ENCODE data around the gene CCDC146. TPM values are rescaled to one million over a fixed set of nuclear protein-coding genes. Genes with fewer than 3 reads are reported as not detected.
A peak's percentile ranks its signal among the peaks of the same experiment; 100 is the strongest.

CCDC146 gene
- total and polyA plus RNA-seq, 2 of the 13 experiments (the other 11 are each of a cell fraction or from before 2014, with no cell fraction given): 2.4 to 4.1 TPM

- Histone ChIP-seq H3K36me3 (replicated peaks in 1 of 2; ENCODE audit: control insufficient read depth in 1 of 2, insufficient read depth in 2 of 2, low read length in 2 of 2) (peaks cover 8 to 24% of the 10 kb centered on the region in 2 experiments), H3K79me2 (ENCODE audit: insufficient read depth, low read length) (no peaks in the 10 kb centered on the region), H3K27ac (ENCODE audit: extremely low read length, insufficient read depth, low read length) (no peak overlapping the region), H3K27me3 (ENCODE audit: control insufficient read depth in 1 of 2, insufficient read depth in 2 of 2, low read length in 2 of 2) (no peaks in the 10 kb centered on the region), H3K9ac (ENCODE audit: insufficient read depth, low read depth, low read length) (no peak overlapping the region), H3K4me2 (ENCODE audit: low read depth, low read length) (no peak overlapping the region), H3K4me1 (ENCODE audit: insufficient read depth, low read length) (peaks cover 10% of the 10 kb centered on the region), H2AFZ (ENCODE audit: low read length) (no peak overlapping the region), H3K9me3 (ENCODE audit: low read length) (no peaks in the 10 kb centered on the region), H4K20me1 (ENCODE audit: insufficient read depth, low read length) (no peaks in the 10 kb centered on the region), H3K4me3 (replicated peaks in 1 of 3; ENCODE audit: insufficient read depth in 1 of 3, low read depth in 2 of 3, low read length in 3 of 3) (no peak overlapping the region)
- no peak for ATAC-seq
- in situ Hi-C loops (cut with HindIII; ENCODE audit: extremely low pct_ligation_motif_present, low pct_unique_long_range_greater_than_20kb) (no loop called here), intact Hi-C loops (cut with micrococcal nuclease; ENCODE audit: unreplicated experiment) (no loop called here)
- no peak for FAIRE-seq
- POLR2A ChIA-PET: no interaction called here
- CTCF ChIA-PET (ENCODE audit: low intra/inter-chr PET ratio, low total read pairs): no interaction called here
- TF ChIP-seq ZNF839 (CRISPR knock-in tag; IDR thresholded peaks at IDR 0.05; ENCODE audit: borderline replicate concordance) (no peak), ZNF101 (CRISPR knock-in tag; IDR thresholded peaks at IDR 0.05; ENCODE audit: borderline replicate concordance, low read depth) (no peak)
- DNase-seq (ENCODE audit: low spot score): no peak
- WGBS (ENCODE audit: low lambda C conversion rate): 100% methylated on average over 3 of the region's 3 CpGs
- BruUV-seq (replicated peaks): no TSS peak
These were observed 203.7 kb downstream of the CCDC146 start for GRCh38 chr7:77326131-77326530.

- no TSS peak for BruUV-seq (replicated peaks)
- ChIA-PET CTCF (ENCODE audit: low intra/inter-chr PET ratio, low total read pairs) (no interaction called here), POLR2A (no interaction called here)
- no peak for TF ChIP-seq GMEB2 (CRISPR knock-in tag; IDR thresholded peaks at IDR 0.05; ENCODE audit: low read depth)
- no peak for TF ChIP-seq ELF4 (CRISPR knock-in tag; IDR thresholded peaks at IDR 0.05; ENCODE audit: borderline replicate concordance)
- TF ChIP-seq CEBPG (CRISPR knock-in tag; IDR thresholded peaks at IDR 0.05): peak; percentile 85
- peak; percentile 93 for TF ChIP-seq CEBPB (IDR thresholded peaks at IDR 0.05; ENCODE audit: borderline replicate concordance, low read depth, low read length)
- no peak for TF ChIP-seq NR1H2 (CRISPR knock-in tag; IDR thresholded peaks at IDR 0.05; ENCODE audit: borderline replicate concordance, low read depth)
- TF ChIP-seq MED13 (CRISPR knock-in tag; IDR thresholded peaks at IDR 0.05): no peak
- H3K4me3 ChIP-seq (replicated peaks in 1 of 3; ENCODE audit: insufficient read depth in 1 of 3, low read depth in 2 of 3, low read length in 3 of 3): no peak overlapping the region
- no peaks in the 10 kb centered on the region for H3K9me3 ChIP-seq (ENCODE audit: low read length)
- no peak overlapping the region for H3K4me2 ChIP-seq (ENCODE audit: low read depth, low read length)
- H4K20me1 ChIP-seq (ENCODE audit: insufficient read depth, low read length): no peaks in the 10 kb centered on the region
- H3K27me3 ChIP-seq (ENCODE audit: control insufficient read depth in 1 of 2, insufficient read depth in 2 of 2, low read length in 2 of 2): no peaks in the 10 kb centered on the region
- in situ Hi-C loops (cut with HindIII; ENCODE audit: extremely low pct_ligation_motif_present, low pct_unique_long_range_greater_than_20kb) (no loop called here), intact Hi-C loops (cut with micrococcal nuclease; ENCODE audit: unreplicated experiment) (no loop called here)
- peak; percentile 25 for DNase-seq (ENCODE audit: low spot score)
- peaks cover 6 to 21% of the 10 kb centered on the region in 2 experiments for H3K36me3 ChIP-seq (replicated peaks in 1 of 2; ENCODE audit: control insufficient read depth in 1 of 2, insufficient read depth in 2 of 2, low read length in 2 of 2)
- H3K9ac ChIP-seq (ENCODE audit: insufficient read depth, low read depth, low read length): no peak overlapping the region
- H2AFZ ChIP-seq (ENCODE audit: low read length): no peak overlapping the region
- peaks cover 17% of the 10 kb centered on the region for H3K4me1 ChIP-seq (ENCODE audit: insufficient read depth, low read length)
- no peak overlapping the region for H3K27ac ChIP-seq (ENCODE audit: extremely low read length, insufficient read depth, low read length)
- H3K79me2 ChIP-seq (ENCODE audit: insufficient read depth, low read length): no peaks in the 10 kb centered on the region
- FAIRE-seq: no peak
- WGBS (ENCODE audit: low lambda C conversion rate): 85% methylated on average over 7 of the region's 12 CpGs
- peak; percentile 52 for ATAC-seq
These were observed 204.9 kb downstream of the CCDC146 start for GRCh38 chr7:77327067-77327931.
